B cell (primary cell): Measurements from ENCODE around the gene TTC39C. TPM values are rescaled to one million over a fixed set of nuclear protein-coding genes. Genes with fewer than 3 reads are reported as not detected.
A peak's percentile ranks its signal among the peaks of the same experiment; 100 is the strongest.

Experiments used
- ATAC-seq: fragments of 200-7000 bp; cut with Tn5 transposase; one replicate; pipeline ENCODE4 v1.10.0; 2021; ENCODE audit warnings: low read depth, mild to moderate bottlenecking, moderate number of reproducible peaks, moderate library complexity
- CTCF ChIA-PET: fragments of 350-600 bp; sonication (Branson Sonifier 250); formaldehyde crosslinking; loops from one replicate; lab custom pipeline; 2021; ENCODE audit warnings: antibody characterized with exemption, inconsistent platforms; lab: Charles Lee
- POLR2A ChIA-PET: fragments of 350-600 bp; sonication (Branson Sonifier 250); formaldehyde crosslinking; loops from one replicate; lab custom pipeline; 2021; ENCODE audit warnings: antibody characterized with exemption; lab: Charles Lee
- DNase-seq: peaks from one replicate; pipeline ENCODE4 v3.0.0; 2013
- H2AFZ ChIP-seq: 2 replicates; pipeline ENCODE4 v1.6.1; 2012; ENCODE audit warnings: mild to moderate bottlenecking, low read depth, low read length; ENCODE audit not compliant: insufficient read depth, poor library complexity, severe bottlenecking
- H3K27ac ChIP-seq, 2 donors: 1 replicate in 1 of 2; 2 replicates in 1 of 2; pipeline ENCODE4 v1.5.1; 2012 to 2013; ENCODE audit warnings: low read length in 2 of 2, mild to moderate bottlenecking in 2 of 2, moderate library complexity in 1 of 2
- H3K27me3 ChIP-seq, 4 experiments: fragments of 200-600 bp in 1 of 4; sonication (generic) in 1 of 4; replicated peaks in 1 of 4; 1 replicate in 2 of 4; 2 replicates in 2 of 4; pipeline versions ENCODE4 v1.6.1 to v1.7.0; 2013 to 2016; ENCODE audit warnings: low read length in 3 of 4, mild to moderate bottlenecking in 2 of 4, mixed read lengths in 1 of 4, moderate library complexity in 1 of 4; ENCODE audit not compliant: insufficient read depth in 4 of 4, control insufficient read depth in 3 of 4; ENCODE audit errors: control extremely low read depth in 1 of 4
- H3K36me3 ChIP-seq, 2 experiments: replicated peaks in 1 of 2; 1 replicate in 1 of 2; 2 replicates in 1 of 2; pipeline versions ENCODE4 v1.6.1 to v1.7.1; 2013; ENCODE audit warnings: low read length in 1 of 2; ENCODE audit not compliant: insufficient read depth in 2 of 2, control insufficient read depth in 1 of 2; ENCODE audit errors: control extremely low read depth in 1 of 2, extremely low read depth in 1 of 2
- H3K4me1 ChIP-seq, 2 donors: fragments of 200-600 bp in 1 of 2; sonication (generic) in 1 of 2; 1 replicate in 1 of 2; 2 replicates in 1 of 2; pipeline versions ENCODE4 v1.5.1 to v1.6.1; 2013 to 2017; ENCODE audit warnings: low read length in 2 of 2; ENCODE audit not compliant: control insufficient read depth in 2 of 2, insufficient read depth in 2 of 2
- H3K4me2 ChIP-seq: replicated peaks from 2 replicates; pipeline ENCODE3; 2012; ENCODE audit warnings: mild to moderate bottlenecking, low read depth, low read length; ENCODE audit not compliant: poor library complexity, severe bottlenecking
- H3K4me3 ChIP-seq, 5 experiments: fragments of 200-600 bp in 1 of 5; sonication (generic) in 1 of 5; 1 replicate in 3 of 5; 2 replicates in 2 of 5; pipeline versions ENCODE4 v1.5.1 to v1.7.0; 2011 to 2016; ENCODE audit warnings: low read length in 4 of 5, mild to moderate bottlenecking in 4 of 5, low read depth in 2 of 5, control low read depth in 1 of 5, moderate library complexity in 1 of 5; ENCODE audit not compliant: insufficient read depth in 1 of 5; ENCODE audit errors: control extremely low read depth in 1 of 5, extremely low read depth in 1 of 5
- H3K79me2 ChIP-seq: fragments of 200-600 bp; sonication (generic); one replicate; pipeline ENCODE4 v1.6.0; 2016; ENCODE audit warnings: low read length; ENCODE audit not compliant: control insufficient read depth, insufficient read depth
- H3K9ac ChIP-seq: fragments of 200-600 bp; sonication (generic); 2 replicates; pipeline ENCODE4 v1.6.1; 2017; ENCODE audit warnings: mild to moderate bottlenecking, low read length, moderate library complexity
- H3K9me3 ChIP-seq, 3 donors: one replicate each; pipeline versions ENCODE4 v1.6.1 to v1.7.1; 2013; ENCODE audit warnings: low read length in 2 of 3; ENCODE audit not compliant: control insufficient read depth in 2 of 3, insufficient read depth in 1 of 3; ENCODE audit errors: control extremely low read depth in 1 of 3
- H4K20me1 ChIP-seq: 2 replicates; pipeline ENCODE4 v1.6.0; 2012; ENCODE audit warnings: mild to moderate bottlenecking, low read length; ENCODE audit not compliant: insufficient read depth, control insufficient read depth, poor library complexity, severe bottlenecking
- H3K27ac Mint-ChIP-seq: one replicate; pipeline ENCODE4 v1.8.0; 2021; ENCODE audit warnings: mixed read lengths
- H3K27me3 Mint-ChIP-seq: one replicate; pipeline ENCODE4 v1.8.0; 2021; ENCODE audit warnings: mixed read lengths
- H3K4me1 Mint-ChIP-seq: one replicate; pipeline ENCODE4 v1.8.0; 2021; ENCODE audit warnings: mixed read lengths
- H3K4me3 Mint-ChIP-seq: one replicate; pipeline ENCODE4 v1.8.0; 2021; ENCODE audit warnings: mixed read lengths
- H3K9me3 Mint-ChIP-seq: one replicate; pipeline ENCODE4 v1.8.0; 2022; ENCODE audit warnings: mixed read lengths; ENCODE audit not compliant: insufficient read depth
- EZH2 ChIP-seq: IDR thresholded peaks from 2 replicates; pipeline ENCODE4 v1.6.1; 2012; ENCODE audit warnings: borderline replicate concordance, low read depth, mild to moderate bottlenecking, moderate library complexity, low read length; ENCODE audit not compliant: insufficient read depth, poor library complexity, severe bottlenecking
- WGBS: methylation state at CpG from one replicate; pipeline ENCODE4 v1.1.5; 2013; ENCODE audit warnings: missing lambda C conversion rate; ENCODE audit not compliant: insufficient coverage; 5-methylcytosine and 5-hydroxymethylcytosine counted together
- intact Hi-C: fragments of 100-400 bp; cut with micrococcal nuclease; formaldehyde crosslinking; loops from one replicate; pipeline ENCODE4 v1.10.0; 2022
- polyA plus RNA-seq: library from polyadenylated mRNA; depleted of rRNA; stranded (reverse); fragments of >200 nt; gene quantifications from 2 replicates; pipeline ENCODE4 v1.2.3, GENCODE V29; 2012
- total RNA-seq, 2 donors: library from RNA; stranded (reverse); fragments of 120-200 nt in 1 of 2; gene quantifications; 1 replicate in 1 of 2; 2 replicates in 1 of 2; pipeline versions ENCODE4 v1.2.3 to v1.2.4, GENCODE V29; 2013 to 2022
- TF ChIP-seq, protein P1 (sequence below): fragments of 200-600 bp; IDR thresholded peaks from one replicate; pipeline ENCODE4 v1.8.0; 2022; ENCODE audit warnings: antibody characterized with exemption, mild to moderate bottlenecking

The TTC39C gene
- total and polyA plus RNA-seq, 2 donors (not counting 1 experiment from before 2014, with no cell fraction given): 22.3 to 44.3 TPM

DNA sequence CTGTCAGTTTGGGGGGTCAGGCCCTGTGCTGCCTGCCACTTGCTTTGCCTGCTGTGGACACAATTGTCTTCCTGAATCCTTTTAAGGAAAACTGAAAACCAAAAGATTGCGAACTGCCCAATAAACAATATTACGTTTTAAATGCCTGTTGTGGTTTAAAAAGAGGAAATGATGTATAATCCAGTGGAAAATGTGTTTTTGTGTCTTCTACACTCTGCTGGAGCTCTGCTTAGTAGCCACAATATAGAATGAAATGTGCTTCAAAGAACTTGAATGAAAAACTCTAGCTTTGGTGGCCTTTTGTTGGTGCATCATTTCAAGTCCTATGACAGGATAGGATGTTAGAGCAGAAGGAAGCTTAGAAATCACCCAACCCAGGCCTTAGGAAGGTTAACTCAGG is 101.1 kb downstream of the TTC39C start:
- Mint-ChIP-seq H3K4me1 (peaks cover 9% of the 10 kb centered on the region), H3K27ac (peak overlapping the region; percentile 33), H3K9me3 (no peaks in the 10 kb centered on the region), H3K27me3 (no peaks in the 10 kb centered on the region), H3K4me3 (no peak overlapping the region)
- Histone ChIP-seq H3K9ac (no peak overlapping the region), H3K27me3 (no peaks in the 10 kb centered on the region), H3K36me3 (peaks cover 2 to 35% of the 10 kb centered on the region in 2 experiments), H3K4me1 (peaks cover 0 to 7% of the 10 kb centered on the region in 2 donors), H3K4me3 (no peak overlapping the region), H3K27ac (no peak overlapping the region), H3K9me3 (no peaks in the 10 kb centered on the region), H4K20me1 (no peaks in the 10 kb centered on the region), H2AFZ (no peak overlapping the region), H3K4me2 (no peak overlapping the region), H3K79me2 (no peaks in the 10 kb centered on the region)
- DNase-seq (no peak), ATAC-seq (peak; percentile 21)
- TF ChIP-seq, protein P1, sequence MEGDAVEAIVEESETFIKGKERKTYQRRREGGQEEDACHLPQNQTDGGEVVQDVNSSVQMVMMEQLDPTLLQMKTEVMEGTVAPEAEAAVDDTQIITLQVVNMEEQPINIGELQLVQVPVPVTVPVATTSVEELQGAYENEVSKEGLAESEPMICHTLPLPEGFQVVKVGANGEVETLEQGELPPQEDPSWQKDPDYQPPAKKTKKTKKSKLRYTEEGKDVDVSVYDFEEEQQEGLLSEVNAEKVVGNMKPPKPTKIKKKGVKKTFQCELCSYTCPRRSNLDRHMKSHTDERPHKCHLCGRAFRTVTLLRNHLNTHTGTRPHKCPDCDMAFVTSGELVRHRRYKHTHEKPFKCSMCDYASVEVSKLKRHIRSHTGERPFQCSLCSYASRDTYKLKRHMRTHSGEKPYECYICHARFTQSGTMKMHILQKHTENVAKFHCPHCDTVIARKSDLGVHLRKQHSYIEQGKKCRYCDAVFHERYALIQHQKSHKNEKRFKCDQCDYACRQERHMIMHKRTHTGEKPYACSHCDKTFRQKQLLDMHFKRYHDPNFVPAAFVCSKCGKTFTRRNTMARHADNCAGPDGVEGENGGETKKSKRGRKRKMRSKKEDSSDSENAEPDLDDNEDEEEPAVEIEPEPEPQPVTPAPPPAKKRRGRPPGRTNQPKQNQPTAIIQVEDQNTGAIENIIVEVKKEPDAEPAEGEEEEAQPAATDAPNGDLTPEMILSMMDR: no peak
- no peak for TF ChIP-seq EZH2
- intact Hi-C loops: no loop called here
- POLR2A ChIA-PET: no interaction called here
- CTCF ChIA-PET: interaction anchor here (1.0 to 4.3 kb wide), 4 partner anchors 169 to 493 kb away, joined by 3 to 15 read pairs (median 4); no protein-coding TSS in a partner anchor
- no CpG with 5 or more reads among the region's 2 CpGs for WGBS

DNA sequence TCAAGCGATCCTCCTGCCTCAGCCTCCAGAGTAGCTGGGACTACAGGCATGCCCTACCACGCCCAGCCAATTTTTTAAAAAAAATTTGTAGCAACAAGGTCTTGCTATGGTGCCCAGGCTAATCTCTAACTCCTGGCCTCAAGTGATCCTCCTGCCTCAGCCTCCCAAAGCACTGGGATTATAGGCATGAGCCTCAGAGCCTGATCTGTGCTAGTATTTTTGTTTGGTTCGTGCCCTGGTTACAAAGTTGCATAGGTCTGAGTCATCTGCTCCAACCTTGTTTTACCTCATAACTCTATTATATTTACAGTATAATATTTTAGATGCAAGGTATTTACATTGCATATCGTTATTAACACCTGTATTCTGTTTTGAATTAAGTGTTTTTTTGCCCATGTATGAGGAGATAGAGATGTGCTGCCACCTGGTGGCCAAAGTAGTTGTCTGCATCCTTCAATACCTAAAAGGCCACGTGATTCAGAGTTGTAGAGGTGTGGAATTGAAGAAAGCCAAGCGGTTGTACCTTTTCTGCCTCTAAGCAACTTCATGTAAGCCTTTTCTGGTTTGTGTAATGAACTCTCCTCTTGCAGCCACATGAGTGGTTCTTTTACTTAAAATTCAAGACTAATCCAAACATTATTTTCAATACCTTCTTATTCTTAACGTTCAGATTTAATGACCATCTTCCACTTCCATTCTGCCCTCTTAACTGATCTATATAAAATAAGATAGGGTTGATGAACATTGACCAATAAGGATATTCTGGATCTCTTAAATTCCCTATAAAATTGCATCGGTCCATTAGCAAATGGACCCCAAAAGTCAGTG is 104.4 kb downstream of the TTC39C start:
- peaks cover 0 to 43% of the 10 kb centered on the region in 2 experiments for H3K36me3 ChIP-seq
- no peak overlapping the region for H3K4me2 ChIP-seq
- ChIA-PET CTCF (interaction anchor here (0.6 to 4.3 kb wide), 22 partner anchors 9 to 1900 kb away, joined by 3 to 15 read pairs (median 4); partner anchors contain the start of gene CABYR), POLR2A (no interaction called here)
- ATAC-seq: peak; percentile 88
- TF ChIP-seq, protein P1: peak; percentile 98
- TF ChIP-seq EZH2: no peak
- H4K20me1 ChIP-seq: no peaks in the 10 kb centered on the region
- intact Hi-C loops: loop anchor here (1.0 to 2.0 kb wide), 6 partner anchors 104 to 603 kb away; partner anchors contain the start of gene TTC39C
- H3K4me3 Mint-ChIP-seq: no peak overlapping the region
- no peaks in the 10 kb centered on the region for H3K79me2 ChIP-seq
- no peak overlapping the region for H3K9ac ChIP-seq
- H3K27me3 ChIP-seq: no peaks in the 10 kb centered on the region
- H3K4me3 ChIP-seq: no peak overlapping the region
- H3K4me1 Mint-ChIP-seq: peaks cover 9% of the 10 kb centered on the region
- no peaks in the 10 kb centered on the region for H3K9me3 Mint-ChIP-seq
- no peaks in the 10 kb centered on the region for H3K9me3 ChIP-seq
- H3K27ac Mint-ChIP-seq: no peak overlapping the region
- H3K4me1 ChIP-seq: peaks cover 0 to 7% of the 10 kb centered on the region in 2 donors
- H3K27ac ChIP-seq: no peak overlapping the region
- H2AFZ ChIP-seq: no peak overlapping the region
- WGBS: 100% methylated on average over 3 of the region's 8 CpGs
- peak; percentile 84 for DNase-seq
- H3K27me3 Mint-ChIP-seq: no peaks in the 10 kb centered on the region
